IPS-18c (cell line): ENCODE data around the gene NUPR1.
A peak's percentile ranks its signal among the peaks of the same experiment; 100 is the strongest.
"Not testable (repeated sequence)": the region's sequence is repeated elsewhere in the genome, so short reads cannot be mapped to it uniquely, and the experiment has no call there.

ENCODE experiments used
- H3K4me3 ChIP-seq: 2 replicates; pipeline ENCODE4 v1.7.0; 2013; ENCODE audit warnings: low read depth, mild to moderate bottlenecking, low read length, moderate library complexity; ENCODE audit not compliant: insufficient read depth
- H3K9me3 ChIP-seq: one replicate; pipeline ENCODE4 v1.6.1; 2013; ENCODE audit warnings: mild to moderate bottlenecking, low read length, moderate library complexity; ENCODE audit not compliant: control insufficient read depth, insufficient read depth

Gene NUPR1

GRCh38 chr16:28495795-28496749 is 42.7 kb downstream of the NUPR1 start:
- no peak overlapping the region for H3K4me3 ChIP-seq

GRCh38 chr16:28495098-28495793 is 43.5 kb downstream of the NUPR1 start:
- no peak overlapping the region for H3K4me3 ChIP-seq
- no peaks in the 10 kb centered on the region for H3K9me3 ChIP-seq

More at GRCh38 chr16:28495795-28496749, 42.7 kb downstream of the NUPR1 start:
- H3K9me3 ChIP-seq, result no peaks in the 10 kb centered on the region

GRCh38 chr16:28494121-28494851 is 44.5 kb downstream of the NUPR1 start, which contains the start of gene APOBR:
Gene APOBR (plus strand): TSS chr16:28494643. CDS start chr16:28494682, 39 bp downstream.
- Histone ChIP-seq H3K4me3 (no peak within 1 kb of the TSS), H3K9me3 (no peaks in the 10 kb centered on the region)

GRCh38 chr16:28492511-28492910 is 46.3 kb downstream of the NUPR1 start:
- Histone ChIP-seq H3K9me3 (no peaks in the 10 kb centered on the region), H3K4me3 (peak overlapping the region; percentile 98; the same call in 1 of the 2 replicates)

GRCh38 chr16:28491970-28492474 is 46.8 kb downstream of the NUPR1 start, which contains the start of gene CLN3:
Gene CLN3 (minus strand): TSS chr16:28492074. CDS start chr16:28491759, 315 bp downstream.
- Histone ChIP-seq H3K4me3 (peak within 1 kb of the TSS; percentile 98), H3K9me3 (no peaks in the 10 kb centered on the region)

DNA sequence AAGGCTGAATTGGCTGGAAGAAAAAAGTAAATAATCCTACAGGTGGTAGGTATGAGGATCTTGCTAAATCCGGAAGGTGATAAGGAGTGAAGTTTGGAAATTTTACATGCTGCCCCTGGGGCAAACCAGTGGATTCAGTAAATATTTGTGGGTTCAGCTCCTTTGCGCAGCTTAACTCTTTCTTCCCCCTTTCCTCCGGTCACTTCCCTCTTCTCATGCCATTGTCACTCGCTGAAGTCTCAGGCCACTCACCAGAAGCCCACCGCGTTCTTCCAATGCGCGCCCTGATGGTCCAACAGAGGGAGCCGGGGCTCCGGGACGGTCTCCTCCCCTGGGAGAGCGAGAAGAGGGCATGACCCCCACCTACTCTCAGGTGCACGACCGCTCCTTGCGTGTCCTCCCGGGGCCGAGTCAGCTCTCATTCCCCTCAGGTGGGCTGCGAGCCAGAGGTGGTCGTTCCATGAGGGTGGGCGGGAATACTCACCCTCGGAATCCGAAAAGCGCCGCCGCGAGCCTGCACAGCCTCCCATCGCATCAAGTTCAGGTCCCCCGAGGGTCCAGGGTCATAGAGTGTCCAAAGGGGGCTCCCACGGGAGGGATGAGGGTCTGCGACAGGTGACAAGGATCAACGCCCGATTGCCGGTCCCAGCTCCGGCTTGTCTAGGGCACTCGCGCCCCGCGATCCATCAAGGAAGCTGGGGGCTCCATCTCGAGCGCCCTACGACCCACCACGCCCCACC is 47.4 kb downstream of the NUPR1 start:
- Histone ChIP-seq H3K9me3 (no peaks in the 10 kb centered on the region), H3K4me3 (peak overlapping the region; percentile 98)

DNA sequence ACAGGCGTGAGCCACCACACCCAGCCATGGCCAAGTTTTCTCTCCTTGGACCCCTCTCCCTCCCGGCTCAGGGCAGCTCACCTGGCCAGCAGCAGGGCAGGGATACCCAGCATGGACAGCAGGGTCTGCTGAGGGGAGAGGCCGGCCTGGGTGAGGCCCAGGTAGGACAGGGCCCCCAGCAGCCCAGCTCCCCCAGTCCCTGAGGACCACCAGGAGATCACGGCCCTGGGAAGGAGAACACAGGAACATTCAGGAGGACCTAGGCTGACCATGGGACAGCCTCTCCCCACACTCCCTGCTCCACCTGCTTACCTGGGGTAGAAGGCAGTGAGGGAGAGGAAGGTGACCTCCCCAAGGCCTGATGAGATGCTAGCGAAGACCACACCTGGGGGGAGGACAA is 52.5 kb downstream of the NUPR1 start:
- Histone ChIP-seq H3K9me3 (no peaks in the 10 kb centered on the region), H3K4me3 (no peak overlapping the region)

GRCh38 chr16:28483361-28483760 is 55.4 kb downstream of the NUPR1 start:
- not testable (repeated sequence) for H3K4me3 ChIP-seq, H3K9me3 ChIP-seq
